HCT116 (cell line): ENCODE measurements around the gene KIRREL3. TPM values are rescaled to one million over a fixed set of nuclear protein-coding genes. Genes with fewer than 3 reads are reported as not detected.

Experiments used
- ATAC-seq: fragments of 200-7000 bp; cut with Tn5 transposase; 2 replicates; pipeline ENCODE4 v1.9.1; 2020; ENCODE audit warnings: mild to moderate bottlenecking, moderate library complexity
- BruUV-seq: library from RNA; stranded (reverse); fragments of 400-500 nt; replicated peaks from 2 replicates; lab custom pipeline; 2021; lab: Mats Ljungman, UMichigan
- CTCF ChIA-PET: fragments of 300-600 bp; sonication (Branson Sonifier 250); formaldehyde crosslinking; loops from one replicate; lab custom pipeline; 2021; ENCODE audit warnings: antibody characterized with exemption; lab: Charles Lee
- POLR2A ChIA-PET: fragments of 300-600, 350-600 bp; sonication (Branson Sonifier 250); formaldehyde crosslinking; loops from one replicate; lab custom pipeline; 2021; ENCODE audit warnings: antibody characterized with exemption; lab: Charles Lee
- RAD21 ChIA-PET, 2 experiments: fragments of 300-600 bp; sonication (Branson Sonifier 250); formaldehyde crosslinking; loops; one replicate each; lab custom pipeline; 2023; ENCODE audit warnings: low total read pairs in 2 of 2; ENCODE audit not compliant: uncharacterized antibody in 2 of 2, unreplicated experiment in 2 of 2, low non-redundant PET in 1 of 2; lab: Charles Lee
- DNase-seq: peaks from one replicate; pipeline ENCODE4 v3.0.0-alpha.2; 2010; ENCODE audit warnings: low read depth, low spot score
- H2AFZ ChIP-seq: fragments of 200-600 bp; shearing (Covaris generic), sonication (generic); 2 replicates; pipeline ENCODE4 v1.6.1; 2017; ENCODE audit warnings: low read depth, mixed run types, mixed read lengths, antibody characterized with exemption, low read length; ENCODE audit not compliant: poor library complexity, severe bottlenecking
- H3K27ac ChIP-seq: 2 replicates; pipeline ENCODE4 v1.5.1; 2012; ENCODE audit warnings: low read depth, low read length
- H3K27me3 ChIP-seq: fragments of 200-600 bp; sonication (generic); 2 replicates; pipeline ENCODE4 v1.6.1; 2016; ENCODE audit warnings: mixed run types, low read length, mixed read lengths; ENCODE audit not compliant: insufficient read depth
- H3K36me3 ChIP-seq, 2 experiments: fragments of 200-500 bp in 1 of 2; fragments of 200-600 bp in 1 of 2; sonication (Bioruptor generic) in 1 of 2; sonication (generic) in 1 of 2; 2 replicates each; pipeline versions ENCODE4 v1.5.1 to v1.6.1; 2014 to 2016; ENCODE audit warnings: low read length in 2 of 2, inconsistent platforms in 1 of 2, mixed read lengths in 1 of 2, mixed run types in 1 of 2; ENCODE audit not compliant: insufficient read depth in 2 of 2, control insufficient read depth in 1 of 2
- H3K4me1 ChIP-seq, 2 experiments: fragments of 200-600 bp in 1 of 2; sonication (generic) in 1 of 2; 2 replicates each; pipeline versions ENCODE4 v1.5.1 to v1.6.1; 2012 to 2017; ENCODE audit warnings: low read length in 2 of 2, inconsistent platforms in 1 of 2, mild to moderate bottlenecking in 1 of 2, mixed read lengths in 1 of 2, mixed run types in 1 of 2, moderate library complexity in 1 of 2; ENCODE audit not compliant: insufficient read depth in 2 of 2, control insufficient read depth in 1 of 2
- H3K4me2 ChIP-seq: fragments of 200-600 bp; sonication (generic); 2 replicates; pipeline ENCODE4 v1.6.1; 2017; ENCODE audit warnings: mixed run types, low read length, mixed read lengths
- H3K4me3 ChIP-seq, 2 experiments: fragments of 200-600 bp in 1 of 2; sonication (generic) in 1 of 2; replicated peaks in 1 of 2; 2 replicates each; pipeline ENCODE4 v1.5.1; 2011 to 2016; ENCODE audit warnings: low read length in 2 of 2, control low read depth in 1 of 2, low read depth in 1 of 2, mild to moderate bottlenecking in 1 of 2, mixed read lengths in 1 of 2, mixed run types in 1 of 2
- H3K79me2 ChIP-seq: fragments of 200-600 bp; sonication (generic); 2 replicates; pipeline ENCODE4 v1.6.1; 2017; ENCODE audit warnings: mild to moderate bottlenecking, mixed run types, low read length, moderate library complexity, mixed read lengths; ENCODE audit not compliant: insufficient read depth
- H3K9ac ChIP-seq: fragments of 200-600 bp; sonication (generic); 2 replicates; pipeline ENCODE4 v1.6.1; 2016; ENCODE audit warnings: low read length, mixed read lengths
- H3K9me2 ChIP-seq: fragments of 200-600 bp; sonication (generic), shearing (Covaris generic); 2 replicates; pipeline ENCODE4 v1.6.1; 2017; ENCODE audit warnings: mixed run types, mild to moderate bottlenecking, moderate library complexity; ENCODE audit not compliant: insufficient read depth
- H3K9me3 ChIP-seq, 2 experiments: fragments of 200-500 bp in 1 of 2; fragments of 200-600 bp in 1 of 2; sonication (Bioruptor generic) in 1 of 2; sonication (generic) in 1 of 2; 2 replicates each; pipeline ENCODE4 v1.6.1; 2014 to 2017; ENCODE audit warnings: low read length in 2 of 2, mixed read lengths in 2 of 2, inconsistent platforms in 1 of 2, low read depth in 1 of 2, mild to moderate bottlenecking in 1 of 2, mixed run types in 1 of 2, moderate library complexity in 1 of 2; ENCODE audit not compliant: control insufficient read depth in 1 of 2, insufficient read depth in 1 of 2
- H4K20me1 ChIP-seq: fragments of 200-600 bp; sonication (generic), shearing (Covaris generic); 2 replicates; pipeline ENCODE4 v1.6.1; 2017; ENCODE audit warnings: mixed run types, mild to moderate bottlenecking, moderate library complexity; ENCODE audit not compliant: insufficient read depth
- ELF1 ChIP-seq: IDR thresholded peaks from 2 replicates; pipeline ENCODE4 v1.6.1; 2012; ENCODE audit warnings: low read depth, borderline replicate concordance
- EZH2 ChIP-seq: fragments of 200-600 bp; sonication (generic); IDR thresholded peaks from 2 replicates; pipeline ENCODE4 v1.6.1; 2017; ENCODE audit warnings: antibody characterized with exemption, mixed run types
- FOSL1 ChIP-seq: IDR thresholded peaks from 2 replicates; pipeline ENCODE4 v1.6.1; 2012; ENCODE audit warnings: low read depth
- POLR2A ChIP-seq: IDR thresholded peaks from 2 replicates; pipeline ENCODE4 v1.7.0; 2011; ENCODE audit warnings: borderline replicate concordance; ENCODE audit not compliant: insufficient read depth, insufficient read length; ENCODE audit errors: extremely low read depth
- RAD21 ChIP-seq: IDR thresholded peaks from 2 replicates; pipeline ENCODE4 v1.6.1; 2012; ENCODE audit warnings: low read depth, mild to moderate bottlenecking
- SP1 ChIP-seq: IDR thresholded peaks from 2 replicates; pipeline ENCODE4 v1.6.1; 2012; ENCODE audit warnings: low read depth
- SRF ChIP-seq: IDR thresholded peaks from 2 replicates; pipeline ENCODE4 v1.6.1; 2012; ENCODE audit warnings: low read depth
- TCF7L2 ChIP-seq: IDR thresholded peaks from 2 replicates; pipeline ENCODE4 v1.7.0; 2011; ENCODE audit warnings: borderline replicate concordance, inconsistent platforms; ENCODE audit not compliant: insufficient read depth, insufficient read length; ENCODE audit errors: extremely low read depth
- YY1 ChIP-seq: IDR thresholded peaks from 2 replicates; pipeline ENCODE4 v1.6.1; 2011; ENCODE audit warnings: low read length, low read depth, moderate library complexity, mild to moderate bottlenecking; ENCODE audit not compliant: insufficient replicate concordance; ENCODE audit errors: extremely low read depth
- ZBTB33 ChIP-seq: IDR thresholded peaks from 2 replicates; pipeline ENCODE4 v1.6.1; 2011; ENCODE audit warnings: mild to moderate bottlenecking, low read length, moderate library complexity; ENCODE audit not compliant: insufficient replicate concordance; ENCODE audit errors: extremely low read depth
- ZFX ChIP-seq: fragments of 450-650 bp; IDR thresholded peaks from 2 replicates; pipeline ENCODE4 v1.6.1; 2017
- ZNF274 ChIP-seq: fragments of 200-500 bp; sonication (Bioruptor generic); IDR thresholded peaks from 2 replicates; pipeline ENCODE4 v1.6.1; 2014; ENCODE audit warnings: mild to moderate bottlenecking, low read depth, low read length, inconsistent platforms
- intact Hi-C: fragments of 100-400 bp; cut with micrococcal nuclease; formaldehyde crosslinking; loops from 2 replicates; pipeline ENCODE4 v1.10.0; 2022
- total RNA-seq: library from RNA; stranded (reverse); gene quantifications from one replicate; pipeline ENCODE4 v1.2.1, GENCODE V29; 2021; ENCODE audit not compliant: unreplicated experiment
- TF ChIP-seq, protein P1 (sequence below), 3 experiments: fragments of 200-600 bp in 1 of 3; sonication (generic) in 1 of 3; IDR thresholded peaks in 2 of 3; conservative IDR thresholded peaks in 1 of 3; 2 replicates each; pipeline ENCODE4 v1.5.1; 2012 to 2017; ENCODE audit warnings: low read depth in 2 of 3, low read length in 2 of 3, antibody characterized with exemption in 1 of 3, borderline replicate concordance in 1 of 3, control low read depth in 1 of 3, mild to moderate bottlenecking in 1 of 3, mixed read lengths in 1 of 3, mixed run types in 1 of 3, moderate library complexity in 1 of 3; ENCODE audit not compliant: insufficient read depth in 1 of 3
- TF ChIP-seq, protein P2 (sequence below): IDR thresholded peaks from 2 replicates; pipeline ENCODE4 v1.6.1; 2012
- TF ChIP-seq, protein P3 (sequence below): IDR thresholded peaks from 2 replicates; pipeline ENCODE4 v1.6.1; 2012

The KIRREL3 gene
- total RNA-seq, 1 experiment from 2014 or later = not detected

GRCh38 chr11:126698576-126698975, 302.0 kb downstream of the KIRREL3 start:
- Histone ChIP-seq H3K9me2 (no peaks in the 10 kb centered on the region), H4K20me1 (no peaks in the 10 kb centered on the region), H3K27ac (no peak overlapping the region), H3K9me3 (no peaks in the 10 kb centered on the region)
- no peak for ATAC-seq
- no TSS peak for BruUV-seq
- intact Hi-C loops = no loop called here
- TF ChIP-seq POLR2A (no peak), ZNF274 (no peak), ZBTB33 (no peak), EZH2 (no peak), TCF7L2 (no peak), YY1 (no peak), SRF (no peak), SP1 (no peak), ELF1 (no peak), FOSL1 (no peak), ZFX (no peak), RAD21 (no peak)
- TF ChIP-seq, protein P1, sequence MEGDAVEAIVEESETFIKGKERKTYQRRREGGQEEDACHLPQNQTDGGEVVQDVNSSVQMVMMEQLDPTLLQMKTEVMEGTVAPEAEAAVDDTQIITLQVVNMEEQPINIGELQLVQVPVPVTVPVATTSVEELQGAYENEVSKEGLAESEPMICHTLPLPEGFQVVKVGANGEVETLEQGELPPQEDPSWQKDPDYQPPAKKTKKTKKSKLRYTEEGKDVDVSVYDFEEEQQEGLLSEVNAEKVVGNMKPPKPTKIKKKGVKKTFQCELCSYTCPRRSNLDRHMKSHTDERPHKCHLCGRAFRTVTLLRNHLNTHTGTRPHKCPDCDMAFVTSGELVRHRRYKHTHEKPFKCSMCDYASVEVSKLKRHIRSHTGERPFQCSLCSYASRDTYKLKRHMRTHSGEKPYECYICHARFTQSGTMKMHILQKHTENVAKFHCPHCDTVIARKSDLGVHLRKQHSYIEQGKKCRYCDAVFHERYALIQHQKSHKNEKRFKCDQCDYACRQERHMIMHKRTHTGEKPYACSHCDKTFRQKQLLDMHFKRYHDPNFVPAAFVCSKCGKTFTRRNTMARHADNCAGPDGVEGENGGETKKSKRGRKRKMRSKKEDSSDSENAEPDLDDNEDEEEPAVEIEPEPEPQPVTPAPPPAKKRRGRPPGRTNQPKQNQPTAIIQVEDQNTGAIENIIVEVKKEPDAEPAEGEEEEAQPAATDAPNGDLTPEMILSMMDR (IDR thresholded peaks at IDR 0.05 in 2 of 3, conservative IDR thresholded peaks at IDR 0.05 in 1 of 3; ENCODE audit: borderline replicate concordance in 1 of 3, insufficient read depth in 1 of 3, low read depth in 2 of 3, low read length in 2 of 3) = no peak
- TF ChIP-seq, protein P2, sequence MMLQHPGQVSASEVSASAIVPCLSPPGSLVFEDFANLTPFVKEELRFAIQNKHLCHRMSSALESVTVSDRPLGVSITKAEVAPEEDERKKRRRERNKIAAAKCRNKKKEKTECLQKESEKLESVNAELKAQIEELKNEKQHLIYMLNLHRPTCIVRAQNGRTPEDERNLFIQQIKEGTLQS = no peak
- TF ChIP-seq, protein P3, sequence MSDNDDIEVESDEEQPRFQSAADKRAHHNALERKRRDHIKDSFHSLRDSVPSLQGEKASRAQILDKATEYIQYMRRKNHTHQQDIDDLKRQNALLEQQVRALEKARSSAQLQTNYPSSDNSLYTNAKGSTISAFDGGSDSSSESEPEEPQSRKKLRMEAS = no peak
- TF ChIP-seq, all 23 proteins: peak for 0
- Histone ChIP-seq H3K4me1 (no peaks in the 10 kb centered on the region), H3K9ac (no peak overlapping the region), H3K4me3 (no peak overlapping the region), H3K36me3 (no peaks in the 10 kb centered on the region), H3K27me3 (peaks cover 37% of the 10 kb centered on the region; the same call in 1 of the 2 replicates), H3K4me2 (no peak overlapping the region), H2AFZ (no peak overlapping the region), H3K79me2 (no peaks in the 10 kb centered on the region)
- ChIA-PET POLR2A (no interaction called here), RAD21 (no interaction called here), CTCF (no interaction called here)
- no peak for DNase-seq
